HG02852 (cell line): Measurements from ENCODE around the gene HPX.

Experiments used
- ATAC-seq: cut with Tn5 transposase; IDR thresholded peaks from one replicate; pipeline ENCODE4 v1.9.1; 2021; ENCODE audit warnings: mild to moderate bottlenecking, moderate library complexity; ENCODE audit not compliant: unreplicated experiment

Gene HPX

DNA sequence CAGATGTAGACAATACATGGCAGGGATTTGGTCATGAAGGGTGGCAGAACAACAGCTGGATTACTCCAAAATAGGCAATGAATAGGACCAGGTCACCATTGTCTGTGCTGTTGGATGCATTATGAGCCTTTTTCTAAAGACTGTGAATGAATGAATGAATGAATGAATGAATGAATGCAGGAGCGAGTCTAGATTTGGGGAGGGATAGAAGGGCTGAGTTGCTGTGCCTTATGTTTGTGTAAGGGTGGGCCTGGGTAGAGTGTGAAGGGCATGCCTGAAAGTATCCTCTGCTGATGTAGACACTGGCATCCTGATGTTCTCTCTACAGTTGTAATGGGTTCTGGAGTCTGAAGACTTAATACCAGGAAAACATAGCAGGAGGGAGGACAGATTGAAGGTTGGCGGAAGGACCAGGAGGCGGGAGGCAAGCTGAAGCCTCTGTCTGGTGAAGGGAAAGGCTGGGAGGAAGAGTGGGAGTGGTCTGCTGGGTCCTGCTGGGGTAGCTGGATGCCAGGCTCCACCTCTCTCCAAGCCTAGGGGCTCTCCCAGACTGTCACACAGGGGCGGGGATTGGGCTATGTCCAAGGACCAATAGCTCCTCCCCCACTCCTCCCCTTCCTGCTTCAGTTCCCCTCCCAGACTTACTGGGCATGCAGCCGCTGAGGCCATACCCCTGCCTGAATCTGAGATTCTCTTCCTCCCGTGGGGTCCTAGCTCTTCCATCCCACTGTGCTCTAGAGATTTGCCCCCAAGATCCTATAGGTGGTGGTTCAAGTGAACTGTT is 28.1 kb upstream of the HPX start:
- ATAC-seq, result peak; percentile 63

DNA sequence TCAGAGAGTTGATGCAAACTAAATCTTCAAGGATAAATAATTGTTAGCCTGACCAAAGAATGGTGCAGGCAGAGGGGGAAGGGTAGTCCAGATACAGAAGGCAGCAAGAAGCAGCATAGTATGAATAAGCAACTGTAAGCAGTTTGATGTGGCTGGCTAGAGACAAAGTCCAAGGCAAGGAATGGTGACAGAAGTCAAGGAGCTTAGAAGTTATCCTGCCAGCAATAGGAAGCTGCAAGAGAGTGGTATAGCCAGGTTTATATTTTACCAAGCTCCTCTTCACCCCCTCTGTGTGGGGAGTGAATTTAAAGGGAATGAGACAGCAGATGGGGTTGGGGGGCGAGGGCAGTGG is 18.3 kb upstream of the HPX start:
- no peak for ATAC-seq

DNA sequence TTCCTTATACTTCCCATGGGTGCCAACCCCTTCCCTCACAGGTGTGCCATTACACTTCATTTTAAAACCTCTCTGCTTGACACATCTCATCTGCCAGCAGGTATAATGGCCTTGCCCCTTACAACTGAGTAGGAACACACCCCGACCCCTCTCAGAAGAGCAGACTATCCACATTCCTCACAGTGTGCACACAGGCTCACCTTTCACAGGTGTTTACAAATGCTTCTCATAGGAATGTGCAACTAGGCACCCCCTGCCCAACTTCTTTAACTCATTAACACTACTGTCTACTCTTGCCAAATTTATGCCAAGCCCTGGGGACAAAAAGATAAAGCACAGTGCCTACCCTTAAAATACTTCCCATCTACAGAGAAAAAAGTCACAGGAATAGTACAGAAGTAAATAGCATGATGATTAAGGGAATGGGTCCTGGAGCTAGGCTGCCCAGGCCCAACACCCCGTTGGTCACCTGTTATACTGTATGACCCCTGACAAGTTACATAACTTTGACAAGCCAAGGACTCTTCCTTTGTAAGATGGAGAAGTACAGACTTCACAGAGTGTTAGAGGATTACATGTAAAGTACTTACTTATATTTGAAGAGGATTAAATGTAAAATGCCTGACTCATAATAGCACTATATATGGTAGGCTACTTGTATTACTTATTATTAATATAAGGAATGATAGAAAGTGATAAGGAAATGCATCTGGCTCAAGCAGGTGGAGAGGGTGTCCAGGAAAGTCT is 17.7 kb upstream of the HPX start:
- no peak for ATAC-seq

- ATAC-seq, result no peak
These were observed 17.0 kb upstream of the HPX start for GRCh38 chr11:6457581-6458320.

DNA sequence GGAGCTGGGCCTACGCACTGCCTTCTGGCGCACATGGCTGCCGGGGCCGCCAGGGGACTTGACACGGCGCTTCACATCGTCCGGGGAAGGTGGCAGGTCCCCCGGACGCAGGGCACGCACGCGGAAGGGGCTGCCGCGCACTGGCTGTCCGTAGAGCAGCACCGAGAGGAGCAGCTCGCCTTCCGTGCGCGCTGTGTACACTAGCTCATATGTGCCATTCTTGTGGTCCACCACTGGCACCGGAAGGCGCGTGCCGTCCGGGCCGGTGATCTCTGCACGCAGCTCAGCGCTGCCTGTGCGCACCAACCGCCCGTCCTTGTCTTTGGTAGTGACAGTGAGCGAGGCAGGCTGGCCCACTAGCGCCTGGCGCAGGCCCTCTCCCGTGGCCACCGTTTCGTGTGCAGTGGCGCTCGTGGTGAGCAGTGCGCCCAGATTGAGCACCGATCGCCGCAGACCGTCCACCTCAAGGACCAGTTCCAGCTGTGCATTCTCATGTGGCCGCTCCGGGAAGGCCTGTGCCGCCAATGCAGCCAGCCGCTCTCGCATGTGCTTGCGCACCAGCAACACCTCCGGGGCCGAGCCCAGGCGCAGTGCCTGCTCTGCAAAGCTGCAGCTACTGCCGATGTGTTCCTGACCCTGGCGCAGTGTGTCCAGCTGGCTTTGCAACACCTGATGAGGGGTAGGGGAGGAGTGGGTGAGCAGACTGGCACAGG is 15.7 kb upstream of the HPX start:
- ATAC-seq, result no peak

DNA sequence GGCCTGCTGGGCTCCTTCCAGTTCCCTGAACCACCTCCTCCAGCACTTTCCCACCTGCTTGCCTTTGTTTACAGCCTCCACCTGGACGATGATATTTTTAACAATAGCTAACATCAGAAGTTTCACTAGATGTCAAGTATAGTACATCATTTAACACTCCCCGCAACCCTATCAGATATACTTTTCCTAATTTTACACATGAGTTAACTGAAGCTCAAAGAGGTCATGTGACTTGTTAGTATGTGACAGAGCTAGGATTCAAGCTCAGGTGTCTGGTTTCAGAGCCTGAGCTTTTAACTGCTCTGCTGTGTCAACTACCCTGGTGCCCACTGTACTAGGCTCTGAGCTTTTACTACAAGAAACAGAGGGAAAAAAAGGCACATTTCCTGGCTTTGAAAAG is 14.3 kb upstream of the HPX start:
- no peak for ATAC-seq

GRCh38 chr11:6453152-6453551 is 12.4 kb upstream of the HPX start:
- no peak for ATAC-seq

DNA sequence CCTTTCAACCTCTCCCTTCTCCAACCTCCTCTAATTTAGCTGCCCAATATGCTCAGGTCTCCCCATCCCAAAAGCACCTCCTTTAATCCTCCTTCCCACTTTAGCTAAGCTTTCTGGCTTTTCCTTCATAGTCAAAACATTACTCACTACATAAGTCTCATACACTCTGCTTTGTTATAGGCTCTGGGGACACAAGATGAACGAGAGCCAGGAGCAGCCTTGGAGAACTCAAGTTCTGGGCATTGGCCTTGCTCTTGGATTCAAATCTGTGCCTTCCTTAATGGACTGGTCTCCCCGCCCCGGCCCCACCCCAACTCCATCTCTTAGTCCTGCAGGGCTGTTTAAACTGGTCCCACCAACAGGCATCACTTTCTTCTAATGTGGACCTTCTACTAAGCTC is 11.4 kb upstream of the HPX start:
- ATAC-seq, result no peak

GRCh38 chr11:6448574-6448973 is 7.8 kb upstream of the HPX start:
- no peak for ATAC-seq

DNA sequence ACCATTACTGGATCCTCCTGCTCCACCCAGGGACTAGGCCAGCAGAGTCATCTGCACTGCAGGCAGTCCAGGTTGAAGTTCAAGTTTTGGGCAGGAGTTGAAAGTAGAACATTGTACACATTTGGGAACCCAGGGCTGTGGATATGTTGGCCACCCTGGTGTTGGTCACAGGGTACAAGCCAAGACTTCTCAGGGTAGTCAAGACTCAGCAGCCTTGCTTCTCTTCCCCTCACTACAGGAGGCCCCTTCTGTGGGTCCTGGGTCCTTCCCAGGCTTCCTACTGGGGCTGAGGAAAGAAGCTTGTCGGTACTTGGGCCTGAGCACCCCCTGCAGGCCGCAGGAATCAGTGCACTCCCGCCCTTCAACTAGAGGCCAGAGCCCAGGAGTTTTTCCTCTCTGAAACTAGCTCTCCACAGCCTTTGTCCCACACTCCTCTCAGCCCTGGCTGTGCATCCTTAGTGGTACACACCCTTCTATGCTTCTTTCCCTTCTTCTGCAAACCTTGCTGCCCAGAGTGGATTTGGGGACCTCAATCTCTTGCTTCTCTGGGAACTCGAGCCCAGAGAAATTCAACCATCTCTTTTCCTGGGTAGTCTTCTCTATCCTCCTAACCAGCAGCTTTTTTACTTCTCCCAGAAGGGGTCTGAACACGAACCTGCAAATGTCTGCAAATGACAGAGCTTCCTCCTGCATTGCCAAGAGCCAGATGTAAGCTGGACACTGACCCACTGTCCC is 2.6 kb upstream of the HPX start:
- peak; percentile 73 for ATAC-seq

DNA sequence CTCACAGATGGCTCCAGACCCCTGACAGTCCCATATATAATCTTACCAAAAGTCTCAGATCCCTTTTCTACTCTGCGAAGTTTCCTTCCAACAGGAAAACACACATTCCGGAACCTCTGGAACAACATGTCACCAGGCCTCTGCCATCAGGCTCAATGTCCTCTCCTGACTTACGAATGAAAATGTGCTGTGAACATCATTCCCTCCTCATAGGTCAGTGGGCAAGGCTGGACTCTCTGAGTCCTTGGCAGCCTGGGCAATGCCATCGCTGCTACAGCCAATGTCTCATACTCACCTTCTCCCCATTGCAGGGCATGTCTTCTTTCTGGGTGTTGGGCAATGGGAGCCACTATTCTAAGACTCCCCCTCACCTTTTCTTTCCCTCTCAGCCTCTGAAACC is 1.7 kb upstream of the HPX start:
- ATAC-seq, result no peak

GRCh38 chr11:6438979-6439571 is 1.7 kb downstream of the HPX start:
- no peak for ATAC-seq

GRCh38 chr11:6437993-6438392 is 2.8 kb downstream of the HPX start:
- no peak for ATAC-seq

GRCh38 chr11:6437423-6437822 is 3.4 kb downstream of the HPX start:
- no peak for ATAC-seq

DNA sequence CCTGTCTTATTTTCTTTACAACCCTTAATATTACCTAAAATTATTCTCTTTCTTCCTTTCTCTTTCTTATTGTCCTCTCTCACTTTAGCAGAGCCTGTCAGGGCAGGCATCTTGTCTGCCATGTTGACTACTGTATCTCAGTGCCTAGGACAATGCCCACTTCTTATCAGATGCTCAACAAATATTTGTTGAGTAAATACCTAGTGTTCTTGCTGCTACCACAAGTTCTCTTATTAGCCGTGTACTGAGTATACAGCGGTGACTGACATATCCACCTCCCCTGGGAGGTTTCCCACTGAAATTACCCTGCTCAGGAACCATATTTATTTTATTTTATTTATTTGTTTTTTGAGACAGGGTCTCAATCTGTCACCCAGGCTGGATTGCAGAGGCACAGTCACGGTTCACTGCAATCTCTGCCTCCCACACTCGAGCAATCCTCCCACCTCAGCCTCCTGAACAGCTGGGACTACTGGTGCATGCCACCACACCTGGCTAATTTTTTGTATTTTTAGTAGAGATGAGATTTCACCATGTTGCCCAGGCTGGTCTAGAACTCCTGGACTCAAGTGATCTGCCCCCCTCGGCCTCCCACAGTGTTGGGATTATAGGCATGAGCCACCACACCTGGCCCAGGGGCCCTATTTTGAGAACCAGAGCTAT is 6.7 kb downstream of the HPX start:
- ATAC-seq, result peak; percentile 50

DNA sequence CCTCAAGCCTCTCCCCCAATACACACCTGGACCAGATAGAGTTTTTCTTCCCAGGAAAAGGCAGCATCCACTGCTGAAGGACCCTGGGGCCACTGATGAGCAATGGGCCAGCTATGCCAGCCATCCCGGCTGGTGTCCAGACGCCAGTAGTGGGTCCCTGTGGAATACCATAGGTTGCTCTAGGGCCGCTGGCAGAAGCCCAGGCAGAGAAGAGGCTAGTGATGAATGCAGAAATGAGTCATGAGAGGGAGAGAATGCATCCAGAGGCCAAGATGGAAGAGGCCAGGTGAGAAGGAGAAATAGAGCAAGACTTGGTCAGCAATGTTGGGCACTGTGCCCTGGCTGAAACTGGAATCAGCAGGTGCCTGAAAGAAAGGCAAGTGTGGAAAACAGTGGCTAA is 8.9 kb downstream of the HPX start:
- no peak for ATAC-seq

GRCh38 chr11:6427516-6427915 is 13.3 kb downstream of the HPX start:
- no peak for ATAC-seq

- ATAC-seq, result no peak
These were observed 20.1 kb downstream of the HPX start for GRCh38 chr11:6420677-6421076.

- ATAC-seq, result peak; percentile 65
These were observed 21.7 kb downstream of the HPX start, which contains the start of gene APBB1 for GRCh38 chr11:6419009-6419631. APBB1 (minus strand) TSS chr11:6419094; CDS start chr11:6411347, 7,747 bp downstream.
